DOHH2 (cell line): ENCODE measurements around the gene MEX3D.

Source experiments
- H3F3A ChIP-seq: fragments of 200-600 bp; sonication (generic), shearing (Covaris generic); 2 replicates; pipeline ENCODE4 v1.6.0; 2016; ENCODE audit warnings: antibody characterized with exemption, mild to moderate bottlenecking; ENCODE audit not compliant: control insufficient read depth, insufficient read depth
- H3K27ac ChIP-seq: fragments of 200-600 bp; sonication (generic); 2 replicates; pipeline ENCODE4 v1.5.1; 2014; ENCODE audit warnings: low read depth, mild to moderate bottlenecking, low read length, moderate library complexity
- H3K27me3 ChIP-seq: fragments of 200-600 bp; sonication (generic); 2 replicates; pipeline ENCODE4 v1.6.1; 2014; ENCODE audit warnings: mild to moderate bottlenecking, low read length, mixed read lengths; ENCODE audit not compliant: control insufficient read depth
- H3K36me3 ChIP-seq: fragments of 200-600 bp; sonication (generic); 2 replicates; pipeline ENCODE4 v1.6.1; 2014; ENCODE audit warnings: mild to moderate bottlenecking, low read length, moderate library complexity, mixed read lengths; ENCODE audit not compliant: control insufficient read depth
- H3K4me1 ChIP-seq: fragments of 200-600 bp; sonication (generic); 2 replicates; pipeline ENCODE4 v1.6.1; 2014; ENCODE audit warnings: mild to moderate bottlenecking, low read length, mixed read lengths; ENCODE audit not compliant: control insufficient read depth
- H3K4me2 ChIP-seq: fragments of 200-600 bp; sonication (generic); 2 replicates; pipeline ENCODE4 v1.6.0; 2014; ENCODE audit warnings: mild to moderate bottlenecking, low read length, moderate library complexity
- H3K4me3 ChIP-seq: fragments of 200-600 bp; sonication (generic); 2 replicates; pipeline ENCODE4 v1.5.1; 2014; ENCODE audit warnings: mild to moderate bottlenecking, low read length, mixed read lengths
- H3K79me2 ChIP-seq: fragments of 200-600 bp; sonication (generic); 2 replicates; pipeline ENCODE4 v1.6.1; 2014; ENCODE audit warnings: mild to moderate bottlenecking, low read length, mixed read lengths; ENCODE audit not compliant: control insufficient read depth
- H3K9me2 ChIP-seq: fragments of 200-600 bp; sonication (generic); replicated peaks from 2 replicates; pipeline ENCODE4 v1.6.1; 2014; ENCODE audit warnings: mild to moderate bottlenecking, low read length, mixed read lengths; ENCODE audit not compliant: control insufficient read depth
- H3K9me3 ChIP-seq: fragments of 200-600 bp; sonication (generic); 2 replicates; pipeline ENCODE4 v1.6.1; 2014; ENCODE audit warnings: antibody characterized with exemption, low read length, mixed read lengths; ENCODE audit not compliant: control insufficient read depth, insufficient read depth
- H4K20me1 ChIP-seq: fragments of 200-600 bp; sonication (generic); 2 replicates; pipeline ENCODE4 v1.6.0; 2014; ENCODE audit warnings: low read depth, mild to moderate bottlenecking, antibody characterized with exemption, low read length, moderate library complexity; ENCODE audit not compliant: control insufficient read depth, insufficient read depth
- CTCF ChIP-seq: fragments of 200-600 bp; sonication (generic); IDR thresholded peaks from one replicate; pipeline ENCODE4 v1.5.1; 2014; ENCODE audit warnings: antibody characterized with exemption, mild to moderate bottlenecking, low read depth, low read length; ENCODE audit not compliant: poor library complexity, severe bottlenecking
- EZH2phosphoT487 ChIP-seq: fragments of 200-600 bp; sonication (generic); IDR thresholded peaks from 2 replicates; pipeline ENCODE4 v1.6.1; 2017; ENCODE audit warnings: borderline replicate concordance, mild to moderate bottlenecking, antibody characterized with exemption, low read length, moderate library complexity, mixed read lengths

The MEX3D gene

GRCh38 chr19:1558552-1558951 lies 9.6 kb downstream of the MEX3D start:
- H4K20me1 ChIP-seq, result no peaks in the 10 kb centered on the region
- no peaks in the 10 kb centered on the region for H3K9me2 ChIP-seq
- H3F3A ChIP-seq, result no peaks in the 10 kb centered on the region
- H3K79me2 ChIP-seq, result no peaks in the 10 kb centered on the region; the same call in 1 of the 2 replicates
- no peaks in the 10 kb centered on the region for H3K36me3 ChIP-seq
- H3K4me1 ChIP-seq, result no peaks in the 10 kb centered on the region
- no peaks in the 10 kb centered on the region for H3K27me3 ChIP-seq
- H3K4me2 ChIP-seq, result no peak overlapping the region
- no peak overlapping the region for H3K4me3 ChIP-seq
- TF ChIP-seq CTCF (no peak), EZH2phosphoT487 (no peak)
- H3K9me3 ChIP-seq, result no peaks in the 10 kb centered on the region
- no peak overlapping the region for H3K27ac ChIP-seq

- H3K4me1 ChIP-seq, result no peaks in the 10 kb centered on the region
- TF ChIP-seq EZH2phosphoT487 (no peak), CTCF (no peak)
- no peaks in the 10 kb centered on the region for H3F3A ChIP-seq
- H3K4me3 ChIP-seq, result no peak overlapping the region
- no peaks in the 10 kb centered on the region for H3K9me2 ChIP-seq
- H3K4me2 ChIP-seq, result no peak overlapping the region
- H3K36me3 ChIP-seq, result no peaks in the 10 kb centered on the region
- H3K9me3 ChIP-seq, result no peaks in the 10 kb centered on the region
- no peaks in the 10 kb centered on the region for H3K27me3 ChIP-seq
- H3K27ac ChIP-seq, result no peak overlapping the region
- no peaks in the 10 kb centered on the region for H4K20me1 ChIP-seq
- H3K79me2 ChIP-seq, result no peaks in the 10 kb centered on the region
Observed at GRCh38 chr19:1556390-1557070, 11.6 kb downstream of the MEX3D start.

- H3K4me1 ChIP-seq, result no peaks in the 10 kb centered on the region
- no peaks in the 10 kb centered on the region for H3K79me2 ChIP-seq
- TF ChIP-seq EZH2phosphoT487 (no peak), CTCF (no peak)
- no peaks in the 10 kb centered on the region for H3K9me2 ChIP-seq
- H3K27ac ChIP-seq, result no peak overlapping the region
- H4K20me1 ChIP-seq, result no peaks in the 10 kb centered on the region
- H3F3A ChIP-seq, result no peaks in the 10 kb centered on the region
- H3K27me3 ChIP-seq, result no peaks in the 10 kb centered on the region
- no peaks in the 10 kb centered on the region for H3K36me3 ChIP-seq
- no peak overlapping the region for H3K4me3 ChIP-seq
- no peaks in the 10 kb centered on the region for H3K9me3 ChIP-seq
- no peak overlapping the region for H3K4me2 ChIP-seq
Observed at GRCh38 chr19:1555487-1556389, 12.4 kb downstream of the MEX3D start.
